Neuron (in vitro differentiated cells): ENCODE data around the gene ARHGEF39.
A peak's percentile ranks its signal among the peaks of the same experiment; 100 is the strongest.

Experiments
- H2AFZ ChIP-seq: one replicate; pipeline ENCODE4 v1.6.1; 2013; ENCODE audit warnings: low read depth, mild to moderate bottlenecking, inconsistent platforms, low read length, moderate library complexity
- H3K27me3 ChIP-seq: one replicate; pipeline ENCODE4 v1.6.1; 2013; ENCODE audit warnings: low read length; ENCODE audit not compliant: insufficient read depth
- H3K36me3 ChIP-seq: one replicate; pipeline ENCODE4 v1.6.1; 2013; ENCODE audit warnings: low read length; ENCODE audit not compliant: insufficient read depth
- H3K4me1 ChIP-seq: one replicate; pipeline ENCODE4 v1.6.1; 2013; ENCODE audit warnings: low read length; ENCODE audit not compliant: insufficient read depth
- H3K4me3 ChIP-seq: 2 replicates; pipeline ENCODE4 v1.5.1; 2013; ENCODE audit warnings: mild to moderate bottlenecking, low read length, moderate library complexity
- H3K9me3 ChIP-seq: one replicate; pipeline ENCODE4 v1.6.1; 2013; ENCODE audit warnings: low read length

ARHGEF39 gene

GRCh38 chr9:35661756-35662350, 3.1 kb downstream of the ARHGEF39 start:
- Histone ChIP-seq H3K4me3 (no peak overlapping the region), H3K9me3 (no peaks in the 10 kb centered on the region), H3K36me3 (peaks cover 26% of the 10 kb centered on the region), H3K4me1 (peaks cover 26% of the 10 kb centered on the region), H2AFZ (no peak overlapping the region), H3K27me3 (no peaks in the 10 kb centered on the region)

GRCh38 chr9:35660966-35661415, 4.0 kb downstream of the ARHGEF39 start:
- no peak overlapping the region for H2AFZ ChIP-seq
- no peaks in the 10 kb centered on the region for H3K27me3 ChIP-seq
- peaks cover 26% of the 10 kb centered on the region for H3K36me3 ChIP-seq
- peaks cover 26% of the 10 kb centered on the region for H3K4me1 ChIP-seq
- H3K9me3 ChIP-seq: no peaks in the 10 kb centered on the region
- H3K4me3 ChIP-seq: no peak overlapping the region

GRCh38 chr9:35659340-35659739, 5.7 kb downstream of the ARHGEF39 start:
- Histone ChIP-seq H2AFZ (no peak overlapping the region), H3K27me3 (no peaks in the 10 kb centered on the region), H3K9me3 (no peaks in the 10 kb centered on the region), H3K4me1 (peaks cover 21% of the 10 kb centered on the region), H3K4me3 (peak overlapping the region; percentile 86), H3K36me3 (peaks cover 26% of the 10 kb centered on the region)

- peak overlapping the region; percentile 86 for H3K4me3 ChIP-seq
- H2AFZ ChIP-seq: peak overlapping the region; percentile 33
- no peaks in the 10 kb centered on the region for H3K27me3 ChIP-seq
- no peaks in the 10 kb centered on the region for H3K9me3 ChIP-seq
- peaks cover 26% of the 10 kb centered on the region for H3K36me3 ChIP-seq
- peaks cover 17% of the 10 kb centered on the region for H3K4me1 ChIP-seq
These were observed 6.1 kb downstream of the ARHGEF39 start for GRCh38 chr9:35658968-35659220.

GRCh38 chr9:35658137-35658967, 6.6 kb downstream of the ARHGEF39 start, which contains the start of gene CCDC107:
TSS of gene CCDC107 (plus strand) at chr9:35658292. CDS start at chr9:35658380, 88 bp downstream.
- Histone ChIP-seq H3K27me3 (no peaks in the 10 kb centered on the region), H3K4me1 (peaks cover 13% of the 10 kb centered on the region), H3K4me3 (peak within 1 kb of the TSS; percentile 86), H2AFZ (peak within 1 kb of the TSS; percentile 56), H3K36me3 (peaks cover 26% of the 10 kb centered on the region), H3K9me3 (no peaks in the 10 kb centered on the region)

DNA sequence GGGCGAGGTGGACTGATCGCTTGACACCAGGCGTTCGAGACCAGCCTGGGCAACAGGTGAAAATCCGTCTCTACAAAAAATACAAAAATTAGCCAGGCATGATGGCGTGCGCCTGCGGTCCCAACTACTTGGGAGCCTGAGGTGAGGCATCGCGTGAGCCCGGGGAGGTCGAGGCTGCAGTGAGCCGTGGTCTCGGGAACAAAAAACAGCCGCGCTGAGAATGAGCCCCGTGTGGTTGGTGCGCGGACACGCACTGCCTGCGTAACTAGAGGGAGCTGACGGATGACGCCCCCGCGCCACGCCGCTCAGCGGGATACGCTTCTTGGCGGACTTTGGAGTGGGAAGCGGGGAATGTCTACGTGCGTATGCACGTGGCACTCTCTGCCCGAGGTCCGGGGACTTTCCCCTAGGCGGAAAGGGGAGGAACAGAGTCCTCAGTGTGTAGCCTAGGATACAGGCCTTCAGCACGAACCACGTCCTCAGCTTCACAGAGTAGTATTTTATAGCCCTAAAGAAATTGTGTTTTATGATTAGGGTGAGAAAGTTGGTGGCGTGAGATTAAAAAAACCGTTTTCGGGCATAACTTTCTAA, 7.4 kb downstream of the ARHGEF39 start, which contains the start of gene RMRP:
Gene RMRP, minus strand, starts transcription at position 474 of the 591 bp plus-strand sequence.
- H2AFZ ChIP-seq: peak within 1 kb of the TSS; percentile 56
- H3K4me1 ChIP-seq: peaks cover 13% of the 10 kb centered on the region

GRCh38 chr9:35656831-35657545, 8.0 kb downstream of the ARHGEF39 start:
- Histone ChIP-seq H3K27me3 (no peaks in the 10 kb centered on the region), H3K36me3 (peaks cover 20% of the 10 kb centered on the region), H3K9me3 (no peaks in the 10 kb centered on the region), H3K4me3 (peak overlapping the region; percentile 48), H3K4me1 (peaks cover 13% of the 10 kb centered on the region), H2AFZ (peak overlapping the region; percentile 56)

More for the DNA sequence above, 7.4 kb downstream of the ARHGEF39 start, which contains the start of gene RMRP:
- Histone ChIP-seq H3K27me3 (no peaks in the 10 kb centered on the region), H3K9me3 (no peaks in the 10 kb centered on the region), H3K36me3 (peaks cover 21% of the 10 kb centered on the region), H3K4me3 (peak within 1 kb of the TSS; percentile 86)

DNA sequence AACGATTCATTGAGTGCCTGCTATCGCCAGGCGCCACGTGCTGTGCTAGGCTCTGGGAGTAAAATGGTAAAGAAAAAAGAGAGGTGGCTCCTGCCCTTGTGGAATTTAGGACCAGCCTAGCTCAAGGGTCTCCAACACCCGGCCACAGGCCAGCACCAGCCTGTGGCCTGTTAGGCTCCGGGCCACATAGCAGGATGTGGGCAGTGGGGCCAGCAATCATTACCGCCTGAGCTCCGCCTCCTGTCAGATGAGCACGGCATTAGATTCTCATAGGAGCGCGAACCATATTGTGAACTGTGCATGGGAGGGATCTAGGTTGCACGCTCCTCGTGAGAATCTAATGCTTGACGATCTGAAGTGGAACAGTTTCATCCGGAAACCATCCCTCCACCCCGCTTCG, 8.6 kb downstream of the ARHGEF39 start:
- Histone ChIP-seq H3K4me3 (no peak overlapping the region), H3K36me3 (peaks cover 14% of the 10 kb centered on the region), H2AFZ (no peak overlapping the region), H3K4me1 (peaks cover 13% of the 10 kb centered on the region), H3K9me3 (no peaks in the 10 kb centered on the region), H3K27me3 (no peaks in the 10 kb centered on the region)

GRCh38 chr9:35653611-35654010, 11.4 kb downstream of the ARHGEF39 start:
- Histone ChIP-seq H3K9me3 (no peaks in the 10 kb centered on the region), H3K36me3 (no peaks in the 10 kb centered on the region), H3K27me3 (no peaks in the 10 kb centered on the region), H3K4me3 (no peak overlapping the region), H2AFZ (no peak overlapping the region), H3K4me1 (peaks cover 4% of the 10 kb centered on the region)

DNA sequence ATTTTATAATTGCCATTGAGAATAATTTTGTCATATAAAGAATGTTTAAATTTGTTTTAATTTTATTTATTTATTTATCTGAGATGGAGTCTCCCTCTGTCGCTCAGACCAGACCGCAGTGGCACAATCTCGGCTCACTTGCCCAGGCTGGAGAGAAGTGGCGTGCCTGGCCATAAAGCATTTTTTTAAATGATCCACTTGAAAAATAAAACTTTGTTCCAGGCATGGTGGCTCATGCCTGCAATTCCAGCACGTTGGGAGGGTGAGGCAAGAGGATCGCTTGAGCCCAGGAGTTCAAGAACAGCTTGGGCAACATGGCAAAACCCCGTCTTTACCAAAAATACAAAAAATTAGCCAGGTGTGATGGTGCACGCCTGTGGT, 12.2 kb downstream of the ARHGEF39 start:
- H3K9me3 ChIP-seq: no peaks in the 10 kb centered on the region
- H3K4me1 ChIP-seq: peaks cover 4% of the 10 kb centered on the region
- no peaks in the 10 kb centered on the region for H3K36me3 ChIP-seq
- no peaks in the 10 kb centered on the region for H3K27me3 ChIP-seq
- no peak overlapping the region for H2AFZ ChIP-seq
- H3K4me3 ChIP-seq: no peak overlapping the region

DNA sequence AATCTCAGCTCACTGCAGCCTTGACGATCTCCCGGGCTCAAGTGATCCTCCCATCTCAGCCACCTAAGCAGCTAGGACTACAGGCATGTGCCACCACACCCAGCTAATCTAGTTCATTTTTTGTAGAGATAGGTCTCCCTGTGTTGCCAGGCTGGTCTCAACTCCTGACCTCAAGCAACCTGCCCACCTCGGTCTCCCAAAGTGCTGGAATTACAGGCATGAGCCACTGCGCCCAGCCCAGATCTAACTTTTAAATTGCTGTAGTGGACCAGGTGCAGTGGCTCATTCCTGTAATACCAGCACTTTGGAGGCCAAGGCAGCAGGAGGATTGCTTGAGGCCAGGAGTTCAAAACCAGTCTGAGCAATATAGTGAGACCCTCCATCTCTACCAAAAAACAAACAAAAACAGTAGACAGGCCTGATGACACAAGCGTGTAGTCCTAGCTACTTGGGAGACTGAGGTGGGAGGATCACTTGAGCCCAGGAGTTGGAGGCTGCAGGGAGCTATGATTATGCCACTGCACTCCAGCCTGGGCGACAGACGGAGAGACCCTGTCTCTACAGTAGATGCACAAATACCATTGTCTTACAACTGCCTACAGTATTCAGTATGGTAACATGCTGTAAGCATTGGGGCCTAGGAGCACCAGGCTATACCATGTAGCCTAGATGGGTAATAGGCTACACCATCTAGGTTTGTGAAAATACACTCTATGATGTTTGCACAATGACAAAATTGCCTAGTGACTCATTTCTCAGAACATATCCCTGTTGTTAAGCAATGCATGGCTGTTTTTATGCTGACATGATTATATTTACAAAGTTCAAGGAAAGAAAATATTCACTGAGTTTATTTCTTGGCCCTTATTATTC, 12.8 kb downstream of the ARHGEF39 start:
- no peak overlapping the region for H2AFZ ChIP-seq
- no peaks in the 10 kb centered on the region for H3K27me3 ChIP-seq
- H3K36me3 ChIP-seq: no peaks in the 10 kb centered on the region
- no peaks in the 10 kb centered on the region for H3K9me3 ChIP-seq
- H3K4me1 ChIP-seq: peaks cover 7% of the 10 kb centered on the region
- H3K4me3 ChIP-seq: no peak overlapping the region
